GM18858 (cell line): ENCODE results near the gene ZNF710.

Experiments used
- ATAC-seq: cut with Tn5 transposase; IDR thresholded peaks from one replicate; pipeline ENCODE4 v1.9.1; 2021; ENCODE audit not compliant: unreplicated experiment

The ZNF710 gene

DNA sequence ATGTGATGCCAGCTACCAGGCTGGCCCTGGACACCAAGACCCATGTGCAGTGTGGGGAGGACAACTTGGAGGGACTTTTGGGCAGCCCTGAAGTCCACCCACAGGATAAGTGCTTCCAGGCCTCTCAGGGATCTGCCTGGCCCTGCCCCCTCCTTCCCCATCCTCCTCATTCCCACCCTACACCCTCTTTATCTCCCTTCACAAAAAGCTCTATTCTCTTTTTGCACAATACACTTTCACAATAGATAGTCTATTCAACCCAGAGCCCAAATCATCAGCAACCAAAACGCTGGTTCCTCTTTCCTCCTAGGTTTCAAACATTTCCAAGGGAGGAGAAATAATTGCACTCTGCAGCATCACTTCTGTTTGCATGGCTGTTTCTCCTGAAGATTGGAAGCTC lies 7.8 kb upstream of the ZNF710 start:
- ATAC-seq = no peak

DNA sequence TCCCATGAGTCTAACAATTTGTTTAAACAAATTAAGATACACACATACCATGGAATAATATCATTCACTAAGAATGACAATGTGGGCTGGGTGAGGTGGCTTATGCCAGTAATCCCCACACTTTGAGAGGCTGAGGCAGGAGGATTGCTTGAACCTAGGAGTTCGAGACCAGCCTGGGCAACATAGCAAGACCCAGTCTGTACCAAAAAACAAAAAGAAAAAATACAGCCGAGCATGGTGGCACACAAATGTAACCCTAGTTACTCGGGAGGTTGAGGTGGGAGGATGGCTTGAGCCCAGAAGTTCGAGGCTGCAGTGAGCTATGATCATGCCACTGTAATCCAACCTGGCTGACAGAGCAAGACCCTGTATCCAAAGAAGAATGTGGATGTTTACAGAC lies 4.0 kb upstream of the ZNF710 start:
- no peak for ATAC-seq

DNA sequence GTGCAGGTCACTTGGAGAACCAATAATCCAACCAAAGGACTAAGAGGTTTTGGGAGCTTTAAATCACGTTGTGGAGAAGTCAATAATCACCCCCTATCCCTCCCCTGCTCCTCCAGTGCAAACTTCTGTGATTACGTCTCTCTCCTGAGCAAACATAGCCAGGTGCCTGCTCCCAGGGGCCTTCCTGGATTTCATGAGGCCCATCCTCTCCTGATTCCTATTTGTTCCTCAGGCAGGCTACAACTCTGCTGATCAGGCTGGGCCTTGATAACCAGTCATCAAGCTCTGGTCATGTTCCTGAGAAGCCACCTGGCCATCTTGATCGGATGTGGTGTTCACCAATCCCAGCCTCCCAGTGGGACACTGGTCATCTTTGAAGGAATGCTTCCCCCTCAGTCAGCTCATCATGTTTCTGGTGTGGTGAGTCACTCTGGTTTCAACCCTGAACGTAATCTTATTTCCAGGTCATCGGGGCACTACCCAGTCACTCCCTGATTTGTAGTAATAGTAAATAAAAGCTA lies 2.9 kb upstream of the ZNF710 start:
- ATAC-seq = no peak

- ATAC-seq = no peak
Observed at GRCh38 chr15:89998923-89999675, 2.0 kb upstream of the ZNF710 start.

GRCh38 chr15:89999676-90000185 lies 1.4 kb upstream of the ZNF710 start:
- no peak for ATAC-seq

DNA sequence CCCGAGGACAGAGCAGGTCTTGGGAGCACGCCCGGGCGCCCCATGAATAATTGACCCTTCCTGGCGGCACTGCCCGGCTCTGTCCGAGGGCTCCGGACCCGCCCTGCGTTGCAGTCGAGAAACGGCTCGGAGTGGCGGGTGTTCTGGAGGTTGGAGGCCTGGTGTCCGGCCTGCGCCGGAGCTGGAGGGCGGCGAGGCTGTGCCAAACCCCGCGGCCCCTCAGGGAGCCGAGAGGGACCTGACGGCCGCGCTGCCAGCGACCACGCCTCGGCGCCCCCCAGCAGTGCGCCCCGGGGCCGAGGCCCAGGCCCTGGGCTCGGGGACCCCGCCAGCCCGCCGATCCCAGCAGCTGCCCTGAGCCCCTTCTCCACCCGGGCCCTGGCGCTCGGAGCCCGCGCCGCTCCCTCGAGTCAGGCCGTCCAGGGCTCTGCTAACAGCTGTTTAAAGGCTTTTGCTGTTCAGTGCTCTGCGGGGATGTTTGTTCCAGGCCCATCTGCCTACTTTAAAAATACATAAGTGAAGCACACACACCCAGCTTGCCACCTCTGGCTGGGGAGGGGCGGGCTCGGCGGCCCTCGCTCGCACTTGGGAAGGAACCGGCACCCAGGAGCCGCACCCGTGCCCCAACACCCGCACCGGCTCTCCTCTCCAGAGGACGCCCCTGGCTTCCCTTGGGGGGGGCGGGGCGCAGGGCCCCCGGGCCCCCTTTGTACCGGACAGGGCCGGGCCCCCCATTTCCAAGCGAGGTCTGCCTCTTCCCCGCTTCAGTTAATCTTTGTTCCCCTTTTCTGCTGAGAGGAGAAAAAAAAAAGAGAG lies 730 bp upstream of the ZNF710 start:
- no peak for ATAC-seq

DNA sequence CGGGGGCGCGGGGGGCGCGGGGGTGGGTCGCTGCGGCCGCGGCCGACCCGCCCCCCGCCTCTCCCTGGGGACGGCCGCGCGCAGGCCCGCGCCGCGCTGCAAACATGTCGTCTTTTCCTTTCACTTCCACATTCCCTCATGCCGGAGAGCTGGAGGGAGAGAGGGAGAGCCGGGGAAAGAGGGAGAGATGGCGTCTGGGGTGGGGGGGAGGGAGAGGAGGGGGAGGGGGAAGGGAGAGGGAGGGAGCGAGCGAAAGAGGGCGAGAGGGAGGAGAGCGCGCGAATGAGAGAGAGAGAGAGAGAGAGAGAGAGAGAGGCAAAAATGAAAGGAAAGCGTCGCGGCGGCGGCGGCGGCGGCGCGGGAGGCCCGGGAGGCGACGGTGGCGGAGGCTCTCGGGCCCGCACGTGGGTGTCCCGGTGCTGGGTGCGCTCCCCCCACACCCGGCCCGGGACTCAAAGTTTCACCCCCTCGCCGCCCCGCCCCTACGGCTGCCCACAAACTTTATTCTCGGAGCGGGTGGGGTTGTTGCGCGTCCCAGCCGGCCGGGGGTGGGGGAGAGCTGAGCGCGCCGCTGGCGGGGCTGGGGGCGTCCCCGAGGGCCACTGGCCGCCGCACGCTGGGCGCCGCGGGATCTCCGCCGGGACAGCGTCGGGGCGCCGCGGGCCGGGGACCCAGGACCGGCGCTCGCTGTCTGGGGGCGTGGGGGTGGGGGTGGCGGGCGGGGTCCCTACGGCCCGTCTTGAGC lies 731 bp downstream of the ZNF710 start:
- no peak for ATAC-seq

DNA sequence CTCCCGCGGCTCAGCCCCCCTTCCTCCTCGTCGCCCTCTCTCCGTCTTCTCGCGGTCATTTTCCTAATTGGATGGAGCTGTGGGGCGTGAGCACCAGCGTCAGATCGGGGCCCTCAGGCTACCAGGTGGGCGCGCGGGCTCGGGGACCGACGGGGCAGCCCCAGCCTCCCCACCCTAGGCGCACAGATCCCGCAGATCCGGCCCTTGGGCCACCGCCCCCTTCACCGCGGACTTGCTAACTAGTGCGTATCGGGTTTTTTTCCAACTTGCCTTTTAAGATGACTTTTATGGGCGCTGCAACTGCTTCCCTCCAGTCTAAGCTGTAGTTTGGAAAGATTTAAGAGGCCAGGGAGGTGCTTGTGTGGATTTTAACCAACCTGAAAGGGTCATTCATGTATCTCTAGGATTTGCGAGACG lies 1.3 kb downstream of the ZNF710 start:
- no peak for ATAC-seq

GRCh38 chr15:90003736-90004135 lies 2.6 kb downstream of the ZNF710 start:
- no peak for ATAC-seq

- no peak for ATAC-seq
Observed at GRCh38 chr15:90004252-90004651, 3.1 kb downstream of the ZNF710 start.

- no peak for ATAC-seq
Observed at GRCh38 chr15:90004671-90005070, 3.5 kb downstream of the ZNF710 start.

DNA sequence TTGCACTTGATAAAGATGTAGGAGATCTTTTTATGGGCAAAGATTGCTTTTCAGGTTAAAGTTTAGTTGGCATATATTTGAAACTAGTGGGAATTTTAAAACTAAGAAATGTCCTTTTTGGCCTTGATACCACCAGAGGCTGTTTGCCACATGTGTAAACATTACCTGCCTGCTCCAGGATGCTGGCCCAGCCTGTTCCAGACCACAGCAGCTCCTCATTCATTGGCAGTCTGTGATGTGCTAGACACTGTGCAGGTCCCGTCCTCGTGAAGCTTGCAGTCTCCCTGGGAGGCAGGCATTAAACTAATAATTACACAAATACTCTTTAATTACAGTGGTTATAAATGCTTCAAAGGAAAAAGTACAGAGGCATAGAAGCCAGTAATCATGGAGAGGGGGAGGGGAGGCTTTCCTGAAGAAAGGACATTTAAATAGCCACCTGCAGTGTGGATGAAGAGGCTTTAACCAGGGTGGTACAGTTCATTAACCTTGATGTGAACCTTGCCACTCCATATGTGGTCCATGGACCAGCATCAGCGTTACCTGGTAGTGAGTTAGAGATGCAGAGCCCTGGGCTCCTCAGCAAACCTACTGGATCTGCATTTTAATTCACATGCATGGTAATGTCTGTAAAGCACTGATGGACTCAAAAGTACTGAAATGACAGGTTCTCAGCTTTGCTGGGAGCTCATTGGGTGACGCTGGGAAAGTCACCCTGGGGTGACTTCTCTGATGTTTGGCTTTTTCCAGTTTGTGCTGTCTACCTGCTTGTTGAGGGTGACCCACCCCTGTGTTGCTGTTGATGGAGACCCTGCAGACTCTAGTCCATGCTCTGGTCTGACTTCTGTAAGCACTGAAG lies 5.3 kb downstream of the ZNF710 start:
- ATAC-seq = no peak

DNA sequence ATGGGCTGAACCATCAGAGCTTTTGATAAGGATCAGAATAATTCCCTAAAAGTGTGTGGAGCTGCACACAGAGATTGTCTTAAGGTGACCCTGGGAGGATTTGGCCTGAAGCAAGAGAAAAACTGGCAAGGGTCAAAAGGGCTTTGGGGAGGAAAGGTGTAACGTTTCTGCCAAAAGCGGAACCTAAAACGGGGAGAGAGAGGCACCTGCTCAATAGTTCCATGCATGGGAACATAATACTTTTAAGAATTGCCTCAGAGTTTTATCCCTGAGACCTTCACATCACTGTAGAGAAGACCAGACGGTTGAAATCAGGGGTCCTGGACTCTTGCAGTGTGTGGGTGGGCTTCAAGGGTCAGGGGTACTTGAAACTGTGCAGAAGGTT lies 5.9 kb downstream of the ZNF710 start:
- no peak for ATAC-seq

DNA sequence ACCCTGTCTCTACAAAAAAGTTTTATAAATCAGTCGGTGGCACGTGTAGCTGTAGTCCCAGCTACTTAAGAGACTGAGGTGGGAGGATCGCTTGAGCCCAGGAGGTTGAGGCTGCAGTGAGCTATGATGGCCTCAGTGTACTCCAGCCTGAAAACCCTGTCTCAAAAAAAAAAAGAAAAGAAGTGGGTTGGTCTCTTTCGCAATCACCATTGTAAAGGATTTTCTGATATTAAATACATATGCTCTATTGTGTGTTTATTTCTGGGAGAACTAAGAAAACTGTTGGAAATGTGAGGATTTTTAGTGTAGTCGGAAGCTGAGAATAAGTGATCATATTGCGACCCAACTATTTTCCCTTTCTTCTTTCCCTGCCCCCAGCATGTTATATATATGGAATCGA lies 7.5 kb downstream of the ZNF710 start:
- no peak for ATAC-seq

- ATAC-seq = no peak
Observed at GRCh38 chr15:90009301-90010022, 8.3 kb downstream of the ZNF710 start.

DNA sequence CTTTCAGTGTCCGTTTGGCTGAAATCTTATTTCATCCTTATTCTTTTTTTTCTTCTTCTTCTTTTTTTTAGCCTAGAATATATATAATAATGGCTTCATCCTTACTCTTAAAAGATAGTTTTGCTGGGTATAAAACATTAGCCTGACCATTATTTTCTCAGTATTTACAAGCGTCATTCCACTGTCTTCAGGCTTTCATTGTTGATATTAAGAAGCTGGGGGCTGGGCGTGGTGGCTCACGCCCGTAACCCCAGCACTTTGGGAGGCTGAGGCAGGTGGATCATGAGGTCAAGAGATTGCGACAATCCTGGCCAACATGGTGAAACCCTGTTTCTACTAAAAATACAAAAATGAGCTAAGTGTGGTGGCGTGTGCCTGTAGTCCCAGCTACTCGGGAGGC lies 10.6 kb downstream of the ZNF710 start:
- no peak for ATAC-seq

DNA sequence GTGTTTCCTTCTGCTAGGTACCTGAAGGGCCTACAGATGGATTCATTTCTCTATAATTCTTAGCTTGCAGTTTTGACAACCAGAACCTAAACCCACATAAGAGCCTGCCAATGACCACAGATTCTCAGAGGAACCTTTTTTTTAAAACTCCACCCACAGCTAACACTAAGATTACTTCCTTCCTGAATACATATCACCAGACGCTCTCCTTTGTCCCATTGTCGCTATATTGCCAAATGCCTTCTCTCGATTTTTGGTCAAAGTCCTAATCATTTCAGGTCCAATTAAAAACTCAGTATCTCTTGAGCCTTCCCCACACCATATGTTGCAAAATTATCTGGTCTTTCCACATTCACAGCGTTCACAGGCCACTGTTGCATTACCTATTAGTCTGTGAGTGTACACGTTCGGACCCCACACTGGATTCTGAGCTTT lies 12.4 kb downstream of the ZNF710 start:
- ATAC-seq = no peak

GRCh38 chr15:90015294-90015693 lies 14.2 kb downstream of the ZNF710 start:
- ATAC-seq = no peak

- no peak for ATAC-seq
Observed at GRCh38 chr15:90015749-90016148, 14.6 kb downstream of the ZNF710 start.

DNA sequence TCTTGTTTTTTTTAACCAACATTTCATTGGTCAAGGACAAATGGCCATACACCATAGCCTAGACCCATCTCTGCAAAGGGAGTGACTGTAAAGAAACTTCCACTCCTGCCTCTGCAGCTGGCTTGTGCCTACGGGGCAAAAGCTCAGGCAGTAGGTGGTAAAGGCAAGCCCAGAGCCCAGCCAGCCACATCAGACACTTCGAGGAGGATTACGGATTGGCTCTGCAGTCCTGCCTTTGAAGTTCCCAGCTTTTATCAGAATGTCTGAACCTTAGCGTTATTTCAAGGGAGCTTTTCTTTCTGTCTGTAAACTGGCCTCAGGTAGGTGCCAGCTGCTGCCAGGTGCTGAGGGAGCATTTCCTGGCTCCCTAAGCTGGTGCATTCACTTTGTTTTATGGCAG lies 15.6 kb downstream of the ZNF710 start:
- ATAC-seq = no peak
